ENCODE results near the gene FAM237B. TPM values are rescaled to one million over a fixed set of nuclear protein-coding genes. Genes with fewer than 3 reads are reported as not detected.
"Not testable (repeated sequence)": the region's sequence is repeated elsewhere in the genome, so short reads cannot be mapped to it uniquely, and the experiment has no call there.

Gene FAM237B
- not detected for total RNA-seq
- polyA plus RNA-seq: under 1 TPM in 1 of 3 donors, not detected in 2; 0.01 TPM

DNA sequence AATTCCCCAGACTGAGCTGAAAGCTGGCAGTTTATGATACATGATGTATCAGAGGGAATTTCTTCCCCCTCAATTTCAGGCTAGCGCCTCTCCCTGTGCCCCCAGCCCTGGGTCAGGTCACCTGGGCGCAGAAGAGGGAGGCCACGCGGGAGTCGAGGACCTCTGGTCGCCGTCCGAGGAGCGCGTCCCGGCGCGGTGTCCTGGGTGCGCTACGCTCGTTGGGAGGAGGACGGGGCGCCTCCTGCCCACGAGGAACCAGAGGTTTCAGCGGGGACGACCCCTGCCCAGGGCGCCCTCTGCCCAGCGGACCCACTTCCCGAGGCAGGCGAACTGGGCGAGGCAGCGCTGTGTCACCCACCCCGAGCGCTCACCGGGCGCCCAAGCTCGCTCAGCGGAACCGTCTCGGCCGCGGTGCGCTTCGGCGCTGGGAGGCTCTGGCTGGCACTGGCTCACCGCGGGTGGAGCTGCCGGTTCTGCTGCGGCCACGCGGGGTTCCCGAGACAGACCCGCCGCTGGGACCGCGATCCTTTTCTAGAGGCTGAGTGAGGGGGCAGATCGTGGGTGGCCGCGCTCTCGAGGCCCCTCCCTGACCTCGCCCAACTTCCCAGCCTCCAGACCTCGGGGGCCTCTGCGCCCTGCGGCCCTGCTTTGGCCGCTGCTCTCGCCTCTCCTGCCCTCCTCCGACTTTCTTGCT lies at the start of gene FAM237B:
TSS of gene FAM237B (minus strand) at position 504 of the 694 bp plus-strand sequence. CDS start 1,556 bp downstream, outside the sequence.
- Histone ChIP-seq H3K27ac (no peak within 1 kb of the TSS), H3K4me3 (peak within 1 kb of the TSS in 2 of 4 donors; percentile 11 to 13), H3K4me1 (peaks cover 0 to 11% (median 9%) of the 10 kb centered on the region in 4 donors), H3K27me3 (peaks cover 4 to 48% (median 22%) of the 10 kb centered on the region in 3 donors), H3K36me3 (no peaks in the 10 kb centered on the region), H3K9me3 (no peaks in the 10 kb centered on the region)
- 2 to 3% methylated on average over 62 of the region's 62 CpGs for WGBS, 2 donors
- intact Hi-C loops (cut with DNase I): no loop called here
- DNase-seq: no peak
- TF ChIP-seq POLR2AphosphoS5 (IDR thresholded peaks at IDR 0.05) (no peak), EP300 (IDR thresholded peaks at IDR 0.05) (no peak), POLR2A (IDR thresholded peaks at IDR 0.05) (no peak)
- TF ChIP-seq, protein P1, sequence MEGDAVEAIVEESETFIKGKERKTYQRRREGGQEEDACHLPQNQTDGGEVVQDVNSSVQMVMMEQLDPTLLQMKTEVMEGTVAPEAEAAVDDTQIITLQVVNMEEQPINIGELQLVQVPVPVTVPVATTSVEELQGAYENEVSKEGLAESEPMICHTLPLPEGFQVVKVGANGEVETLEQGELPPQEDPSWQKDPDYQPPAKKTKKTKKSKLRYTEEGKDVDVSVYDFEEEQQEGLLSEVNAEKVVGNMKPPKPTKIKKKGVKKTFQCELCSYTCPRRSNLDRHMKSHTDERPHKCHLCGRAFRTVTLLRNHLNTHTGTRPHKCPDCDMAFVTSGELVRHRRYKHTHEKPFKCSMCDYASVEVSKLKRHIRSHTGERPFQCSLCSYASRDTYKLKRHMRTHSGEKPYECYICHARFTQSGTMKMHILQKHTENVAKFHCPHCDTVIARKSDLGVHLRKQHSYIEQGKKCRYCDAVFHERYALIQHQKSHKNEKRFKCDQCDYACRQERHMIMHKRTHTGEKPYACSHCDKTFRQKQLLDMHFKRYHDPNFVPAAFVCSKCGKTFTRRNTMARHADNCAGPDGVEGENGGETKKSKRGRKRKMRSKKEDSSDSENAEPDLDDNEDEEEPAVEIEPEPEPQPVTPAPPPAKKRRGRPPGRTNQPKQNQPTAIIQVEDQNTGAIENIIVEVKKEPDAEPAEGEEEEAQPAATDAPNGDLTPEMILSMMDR (IDR thresholded peaks at IDR 0.05): no peak

DNA sequence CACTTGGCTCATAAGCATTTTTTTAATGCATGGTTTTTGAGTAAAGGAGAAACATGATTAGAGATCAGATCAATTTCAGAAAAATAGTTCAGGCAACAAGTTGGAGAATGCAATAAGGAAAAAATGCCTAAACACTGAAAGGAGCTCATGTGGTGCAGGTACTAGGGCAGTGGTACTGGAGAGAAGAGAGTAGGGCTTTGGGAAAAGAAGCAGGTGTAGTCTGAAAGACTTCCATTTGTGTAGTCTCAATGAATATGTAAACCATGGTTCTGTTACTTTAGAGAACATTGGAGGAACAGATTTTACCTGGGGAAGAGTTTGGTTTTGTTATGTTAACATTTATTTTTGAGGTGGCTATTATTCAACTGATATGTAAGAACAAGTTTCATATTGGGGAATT lies 30.9 kb upstream of the FAM237B start:
- Histone ChIP-seq H3K4me1 (peaks cover 0 to 12% (median 9%) of the 10 kb centered on the region in 4 donors), H3K36me3 (peaks cover 0 to 35% (median 4%) of the 10 kb centered on the region in 4 donors), H3K4me3 (no peak overlapping the region), H3K27ac (no peak overlapping the region), H3K9me3 (no peaks in the 10 kb centered on the region), H3K27me3 (no peaks in the 10 kb centered on the region)
- intact Hi-C loops (cut with DNase I): no loop called here
- TF ChIP-seq, protein P1 (IDR thresholded peaks at IDR 0.05): no peak
- TF ChIP-seq POLR2AphosphoS5 (IDR thresholded peaks at IDR 0.05) (no peak), POLR2A (IDR thresholded peaks at IDR 0.05) (no peak), EP300 (IDR thresholded peaks at IDR 0.05) (no peak)
- no peak for DNase-seq

DNA sequence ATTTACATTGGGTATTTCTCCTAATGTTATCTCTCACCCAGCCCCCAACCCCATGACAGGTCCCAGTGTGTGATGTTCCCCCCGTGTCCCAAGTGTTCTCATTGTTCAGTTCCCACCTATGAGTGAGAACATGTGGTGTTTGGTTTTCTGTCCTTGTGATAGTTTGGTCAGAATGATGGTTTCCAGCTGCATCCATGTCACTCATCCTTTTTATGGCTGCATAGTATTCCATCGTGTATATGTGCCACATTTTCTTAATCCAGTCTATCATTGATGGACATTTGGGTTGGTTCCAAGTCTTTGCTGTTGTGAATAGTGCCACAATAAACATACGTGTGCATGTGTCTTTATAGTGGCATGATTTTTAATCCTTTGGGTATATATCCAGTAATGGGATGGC lies 28.9 kb upstream of the FAM237B start:
- H3K27me3 ChIP-seq: not testable (repeated sequence)
- 89 to 92% methylated on average over 3 of the region's 3 CpGs for WGBS, 2 donors
- H3K36me3 ChIP-seq: peaks cover 0 to 15% (median 0%) of the 10 kb centered on the region in 4 donors

DNA sequence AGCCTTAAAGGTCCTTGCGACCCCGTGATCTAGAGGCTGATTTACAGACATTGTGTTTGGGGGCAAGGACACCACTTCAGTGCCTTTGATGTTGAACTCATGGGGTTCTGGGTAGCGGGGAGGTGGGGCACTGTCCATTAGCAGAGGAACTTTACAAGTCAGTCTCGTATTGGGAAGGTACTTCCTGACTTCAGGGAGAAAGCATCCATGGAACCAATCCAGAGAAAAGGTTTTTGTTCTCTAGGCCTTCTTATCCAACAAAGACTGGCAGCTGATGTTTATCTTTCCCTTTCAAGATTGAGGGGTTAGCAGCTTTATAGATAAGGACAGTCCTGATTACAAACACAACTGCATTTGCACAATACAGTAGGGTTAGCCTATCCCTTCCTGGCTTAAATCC lies 28.2 kb upstream of the FAM237B start:
- no peaks in the 10 kb centered on the region for H3K27me3 ChIP-seq
- TF ChIP-seq, protein P1 (IDR thresholded peaks at IDR 0.05): no peak
- no peak for TF ChIP-seq EP300 (IDR thresholded peaks at IDR 0.05)
- no peaks in the 10 kb centered on the region for H3K9me3 ChIP-seq
- H3K4me3 ChIP-seq: no peak overlapping the region
- no peak overlapping the region for H3K27ac ChIP-seq
- intact Hi-C loops (cut with DNase I): loop anchor here (5.0 to 10.0 kb wide), 2 partner anchors 137 to 915 kb away; partner anchors contain the start of genes FZD1 and STEAP2
- H3K4me1 ChIP-seq: peaks cover 0 to 17% (median 11%) of the 10 kb centered on the region in 4 donors
- WGBS, 2 donors: 72 to 84% methylated on average over 4 of the region's 4 CpGs
- H3K36me3 ChIP-seq: peaks cover 0 to 8% (median 0%) of the 10 kb centered on the region in 4 donors
- no peak for DNase-seq

More for the DNA sequence above, 28.9 kb upstream of the FAM237B start:
- peaks cover 0 to 17% (median 11%) of the 10 kb centered on the region in 4 donors for H3K4me1 ChIP-seq
- H3K27ac ChIP-seq; H3K4me3 ChIP-seq; intact Hi-C loops (cut with DNase I); DNase-seq; H3K9me3 ChIP-seq: not testable (repeated sequence)

DNA sequence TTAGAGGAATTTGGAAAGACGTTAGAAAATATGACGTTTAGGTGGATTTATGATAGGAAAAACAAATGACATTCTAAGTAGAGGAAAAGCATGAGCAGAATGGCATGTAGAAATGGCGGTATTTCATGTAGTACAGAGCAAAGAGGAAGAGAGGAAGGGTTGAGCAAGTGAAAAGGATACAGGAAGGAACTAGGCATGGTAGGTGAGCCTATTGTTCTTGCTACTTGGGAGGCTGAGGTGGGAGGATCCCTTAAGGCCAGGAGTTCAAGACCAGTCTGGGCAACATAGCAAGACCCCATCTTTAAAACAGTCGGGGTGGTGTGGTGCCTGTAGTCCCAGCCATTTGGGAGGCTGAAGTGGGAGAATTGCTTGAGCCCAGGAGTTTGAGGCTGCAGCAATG lies 26.7 kb upstream of the FAM237B start:
- Histone ChIP-seq H3K9me3 (no peaks in the 10 kb centered on the region), H3K36me3 (no peaks in the 10 kb centered on the region), H3K27ac (no peak overlapping the region), H3K4me3 (no peak overlapping the region), H3K27me3 (no peaks in the 10 kb centered on the region), H3K4me1 (peaks cover 0 to 17% (median 11%) of the 10 kb centered on the region in 4 donors)
- DNase-seq: no peak
- 55 to 65% methylated on average over 4 of the region's 4 CpGs for WGBS, 2 donors
- TF ChIP-seq, protein P1 (IDR thresholded peaks at IDR 0.05): no peak
- TF ChIP-seq POLR2A (IDR thresholded peaks at IDR 0.05) (no peak), EP300 (IDR thresholded peaks at IDR 0.05) (no peak), POLR2AphosphoS5 (IDR thresholded peaks at IDR 0.05) (no peak)
- intact Hi-C loops (cut with DNase I): loop anchor here (2.0 to 10.0 kb wide), 3 partner anchors 55 to 917 kb away; partner anchors contain the start of genes CLDN12, FZD1 and STEAP2
